ENCODE data around the gene INPP5A. TPM values are rescaled to one million over a fixed set of nuclear protein-coding genes. Genes with fewer than 3 reads are reported as not detected.

The INPP5A gene
- total and polyA plus RNA-seq, 9 of the 15 experiments (the other 6 are each of a cell fraction or from before 2014, with no cell fraction given) = 0.66 to 11.6 (median 7.7) TPM

DNA sequence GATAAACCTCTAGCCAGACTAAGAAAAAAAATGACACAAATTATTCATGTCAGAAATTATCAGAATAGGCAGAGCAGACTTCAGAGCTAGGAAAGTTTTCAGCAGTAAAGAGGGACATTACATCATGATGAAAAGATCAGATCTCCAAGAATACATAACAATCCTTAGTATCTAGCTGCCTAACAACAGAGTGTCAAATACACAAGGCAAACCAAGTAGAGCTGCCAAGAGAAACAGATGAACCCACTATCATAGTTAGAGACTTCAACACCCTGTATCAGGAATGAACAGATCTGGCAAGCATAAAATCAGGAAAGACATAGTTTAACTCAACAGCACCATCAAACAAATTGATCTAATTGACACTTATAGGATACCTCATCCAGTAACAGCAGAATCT lies 156.1 kb downstream of the INPP5A start:
- BruUV-seq (replicated peaks) = no TSS peak

More for the DNA sequence above, 156.1 kb downstream of the INPP5A start:
- TF ChIP-seq, protein P1, sequence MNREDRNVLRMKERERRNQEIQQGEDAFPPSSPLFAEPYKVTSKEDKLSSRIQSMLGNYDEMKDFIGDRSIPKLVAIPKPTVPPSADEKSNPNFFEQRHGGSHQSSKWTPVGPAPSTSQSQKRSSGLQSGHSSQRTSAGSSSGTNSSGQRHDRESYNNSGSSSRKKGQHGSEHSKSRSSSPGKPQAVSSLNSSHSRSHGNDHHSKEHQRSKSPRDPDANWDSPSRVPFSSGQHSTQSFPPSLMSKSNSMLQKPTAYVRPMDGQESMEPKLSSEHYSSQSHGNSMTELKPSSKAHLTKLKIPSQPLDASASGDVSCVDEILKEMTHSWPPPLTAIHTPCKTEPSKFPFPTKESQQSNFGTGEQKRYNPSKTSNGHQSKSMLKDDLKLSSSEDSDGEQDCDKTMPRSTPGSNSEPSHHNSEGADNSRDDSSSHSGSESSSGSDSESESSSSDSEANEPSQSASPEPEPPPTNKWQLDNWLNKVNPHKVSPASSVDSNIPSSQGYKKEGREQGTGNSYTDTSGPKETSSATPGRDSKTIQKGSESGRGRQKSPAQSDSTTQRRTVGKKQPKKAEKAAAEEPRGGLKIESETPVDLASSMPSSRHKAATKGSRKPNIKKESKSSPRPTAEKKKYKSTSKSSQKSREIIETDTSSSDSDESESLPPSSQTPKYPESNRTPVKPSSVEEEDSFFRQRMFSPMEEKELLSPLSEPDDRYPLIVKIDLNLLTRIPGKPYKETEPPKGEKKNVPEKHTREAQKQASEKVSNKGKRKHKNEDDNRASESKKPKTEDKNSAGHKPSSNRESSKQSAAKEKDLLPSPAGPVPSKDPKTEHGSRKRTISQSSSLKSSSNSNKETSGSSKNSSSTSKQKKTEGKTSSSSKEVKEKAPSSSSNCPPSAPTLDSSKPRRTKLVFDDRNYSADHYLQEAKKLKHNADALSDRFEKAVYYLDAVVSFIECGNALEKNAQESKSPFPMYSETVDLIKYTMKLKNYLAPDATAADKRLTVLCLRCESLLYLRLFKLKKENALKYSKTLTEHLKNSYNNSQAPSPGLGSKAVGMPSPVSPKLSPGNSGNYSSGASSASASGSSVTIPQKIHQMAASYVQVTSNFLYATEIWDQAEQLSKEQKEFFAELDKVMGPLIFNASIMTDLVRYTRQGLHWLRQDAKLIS (CRISPR knock-in tag; IDR thresholded peaks at IDR 0.05) = no peak
- TF ChIP-seq PYGO2 (tag; IDR thresholded peaks at IDR 0.05) = no peak
- TF ChIP-seq ZNF23 (CRISPR knock-in tag; IDR thresholded peaks at IDR 0.05) = no peak
- TF ChIP-seq MEIS2 (IDR thresholded peaks at IDR 0.05; ENCODE audit: partially characterized antibody) = no peak
- TF ChIP-seq, protein P2, sequence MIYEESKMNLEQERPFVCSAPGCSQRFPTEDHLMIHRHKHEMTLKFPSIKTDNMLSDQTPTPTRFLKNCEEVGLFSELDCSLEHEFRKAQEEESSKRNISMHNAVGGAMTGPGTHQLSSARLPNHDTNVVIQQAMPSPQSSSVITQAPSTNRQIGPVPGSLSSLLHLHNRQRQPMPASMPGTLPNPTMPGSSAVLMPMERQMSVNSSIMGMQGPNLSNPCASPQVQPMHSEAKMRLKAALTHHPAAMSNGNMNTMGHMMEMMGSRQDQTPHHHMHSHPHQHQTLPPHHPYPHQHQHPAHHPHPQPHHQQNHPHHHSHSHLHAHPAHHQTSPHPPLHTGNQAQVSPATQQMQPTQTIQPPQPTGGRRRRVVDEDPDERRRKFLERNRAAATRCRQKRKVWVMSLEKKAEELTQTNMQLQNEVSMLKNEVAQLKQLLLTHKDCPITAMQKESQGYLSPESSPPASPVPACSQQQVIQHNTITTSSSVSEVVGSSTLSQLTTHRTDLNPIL (CRISPR knock-in tag; IDR thresholded peaks at IDR 0.05) = no peak
- no peak for TF ChIP-seq KDM2B (CRISPR knock-in tag; IDR thresholded peaks at IDR 0.05)
- TF ChIP-seq, protein P3, sequence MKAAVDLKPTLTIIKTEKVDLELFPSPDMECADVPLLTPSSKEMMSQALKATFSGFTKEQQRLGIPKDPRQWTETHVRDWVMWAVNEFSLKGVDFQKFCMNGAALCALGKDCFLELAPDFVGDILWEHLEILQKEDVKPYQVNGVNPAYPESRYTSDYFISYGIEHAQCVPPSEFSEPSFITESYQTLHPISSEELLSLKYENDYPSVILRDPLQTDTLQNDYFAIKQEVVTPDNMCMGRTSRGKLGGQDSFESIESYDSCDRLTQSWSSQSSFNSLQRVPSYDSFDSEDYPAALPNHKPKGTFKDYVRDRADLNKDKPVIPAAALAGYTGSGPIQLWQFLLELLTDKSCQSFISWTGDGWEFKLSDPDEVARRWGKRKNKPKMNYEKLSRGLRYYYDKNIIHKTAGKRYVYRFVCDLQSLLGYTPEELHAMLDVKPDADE (conservative IDR thresholded peaks at IDR 0.05; ENCODE audit: control insufficient read depth, low read depth, low read length) = no peak
- TF ChIP-seq HMG20B (CRISPR knock-in tag; IDR thresholded peaks at IDR 0.05) = no peak
- TF ChIP-seq EWSR1 (IDR thresholded peaks at IDR 0.05; ENCODE audit: borderline replicate concordance, low read depth, partially characterized antibody) = no peak
- no peak for TF ChIP-seq ZNF717 (CRISPR knock-in tag; IDR thresholded peaks at IDR 0.05)
- TF ChIP-seq SREBF1 (IDR thresholded peaks at IDR 0.05; ENCODE audit: borderline replicate concordance, low read depth, low read length) = no peak
- no peak for TF ChIP-seq EP400 (IDR thresholded peaks at IDR 0.05)
- no peak for TF ChIP-seq BRD9 (IDR thresholded peaks at IDR 0.05; ENCODE audit: low read depth, partially characterized antibody)
- TF ChIP-seq TEAD4 (IDR thresholded peaks at IDR 0.05; ENCODE audit: low read length) = no peak
- TF ChIP-seq TEAD4 (CRISPR knock-in tag; IDR thresholded peaks at IDR 0.05; ENCODE audit: borderline replicate concordance) = no peak
- TF ChIP-seq CCNT2 (IDR thresholded peaks at IDR 0.05; ENCODE audit: borderline replicate concordance, extremely low read depth, insufficient read length, low read depth, low read length) = no peak
- Histone ChIP-seq H3K4me1 (replicated peaks in 1 of 2; ENCODE audit: control insufficient read depth in 2 of 2, insufficient read depth in 2 of 2, low read length in 2 of 2) (no peaks in the 10 kb centered on the region), H3K9ac (ENCODE audit: insufficient read depth in 1 of 2, low read depth in 2 of 2, low read length in 2 of 2) (no peak overlapping the region), H4K20me1 (replicated peaks; ENCODE audit: control insufficient read depth, insufficient read depth, low read length) (no peaks in the 10 kb centered on the region), H3K9me3 (replicated peaks; ENCODE audit: control insufficient read depth, insufficient read depth, low read depth, low read length) (no peaks in the 10 kb centered on the region), H3K36me3 (ENCODE audit: control insufficient read depth, insufficient read depth, low read length) (no peaks in the 10 kb centered on the region), H3K9me1 (ENCODE audit: control insufficient read depth, insufficient read depth, low read length) (no peaks in the 10 kb centered on the region), H3K27ac (ENCODE audit: extremely low read depth, low read depth, low read length) (no peak overlapping the region), H3K27me3 (ENCODE audit: control insufficient read depth in 2 of 2, insufficient read depth in 2 of 2, low read length in 2 of 2) (no peaks in the 10 kb centered on the region), H3K79me2 (ENCODE audit: control insufficient read depth, insufficient read depth, low read length) (no peaks in the 10 kb centered on the region), H3K4me3 (no peak overlapping the region), H2AFZ (ENCODE audit: low read depth, low read length) (no peak overlapping the region), H3K4me2 (ENCODE audit: insufficient read depth, low read length) (no peak overlapping the region)
- FAIRE-seq = no peak
- POLR2A ChIA-PET = interaction anchor here (1.6 kb wide), 1 partner anchor 9 kb away, joined by 4 read pairs; no protein-coding TSS in a partner anchor
- no peak for ATAC-seq
- CTCF ChIA-PET (ENCODE audit: low intra/inter-chr PET ratio) = no interaction called here
- no peak for DNase-seq (ENCODE audit: extremely low read depth in 1 of 4, low spot score in 3 of 4)
- intact Hi-C loops (cut with micrococcal nuclease) (no loop called here), in situ Hi-C loops (cut with MboI) (loop anchor here (5.0 kb wide), 1 partner anchor 34 kb away; no protein-coding TSS in a partner anchor)

Measured in K562 (cell line).